ENCODE results near the gene MORN1.

The MORN1 gene

DNA sequence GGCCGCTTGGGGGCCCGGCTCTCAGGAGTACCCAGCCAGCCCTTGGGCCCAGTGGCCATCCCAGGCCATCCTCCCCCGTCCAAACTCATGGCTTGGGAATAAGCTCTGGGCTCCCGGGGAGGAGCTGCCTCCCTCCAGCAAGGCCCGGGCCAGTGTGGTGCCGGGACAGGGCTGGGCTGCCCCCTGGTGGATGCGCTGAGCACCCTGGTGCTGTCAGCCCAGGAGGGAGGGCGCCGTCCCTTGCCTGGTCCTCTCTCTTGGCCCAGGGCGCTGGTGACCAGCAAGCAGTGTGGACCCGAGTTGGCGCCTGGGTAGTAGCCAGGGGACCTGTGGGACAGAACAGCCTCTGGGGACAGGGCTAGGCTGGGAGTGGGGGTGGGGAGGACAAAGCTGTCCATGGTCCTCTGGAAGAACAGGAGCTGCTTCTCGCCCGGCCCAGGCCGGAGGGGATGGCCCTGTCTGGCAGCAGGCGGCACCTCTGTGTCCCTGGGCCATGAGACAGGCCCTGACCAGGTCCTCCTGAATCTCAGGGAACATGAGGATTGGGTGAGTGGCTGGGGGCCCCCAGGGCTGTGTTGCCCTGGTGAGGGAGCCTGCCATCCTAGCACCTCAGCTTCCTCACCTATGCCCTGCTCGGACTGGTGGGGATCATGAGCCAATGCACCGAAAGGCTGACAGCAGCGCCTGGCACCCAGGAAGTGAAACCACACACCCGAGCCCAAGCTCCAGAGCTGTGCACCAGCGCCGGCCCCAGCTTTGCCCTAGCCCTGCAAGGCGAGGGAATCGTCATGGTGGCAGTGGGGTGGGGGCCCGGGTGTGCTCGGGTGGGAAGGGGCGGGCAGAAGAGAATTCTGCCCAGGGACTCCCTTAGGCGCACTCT is 9.4 kb downstream of the MORN1 start:
- no peak overlapping the region for H3K4me3 ChIP-seq (ENCODE audit: low read length)
- no peak for TF ChIP-seq ZNF274 (IDR thresholded peaks at IDR 0.05; ENCODE audit: low read depth, low read length)

DNA sequence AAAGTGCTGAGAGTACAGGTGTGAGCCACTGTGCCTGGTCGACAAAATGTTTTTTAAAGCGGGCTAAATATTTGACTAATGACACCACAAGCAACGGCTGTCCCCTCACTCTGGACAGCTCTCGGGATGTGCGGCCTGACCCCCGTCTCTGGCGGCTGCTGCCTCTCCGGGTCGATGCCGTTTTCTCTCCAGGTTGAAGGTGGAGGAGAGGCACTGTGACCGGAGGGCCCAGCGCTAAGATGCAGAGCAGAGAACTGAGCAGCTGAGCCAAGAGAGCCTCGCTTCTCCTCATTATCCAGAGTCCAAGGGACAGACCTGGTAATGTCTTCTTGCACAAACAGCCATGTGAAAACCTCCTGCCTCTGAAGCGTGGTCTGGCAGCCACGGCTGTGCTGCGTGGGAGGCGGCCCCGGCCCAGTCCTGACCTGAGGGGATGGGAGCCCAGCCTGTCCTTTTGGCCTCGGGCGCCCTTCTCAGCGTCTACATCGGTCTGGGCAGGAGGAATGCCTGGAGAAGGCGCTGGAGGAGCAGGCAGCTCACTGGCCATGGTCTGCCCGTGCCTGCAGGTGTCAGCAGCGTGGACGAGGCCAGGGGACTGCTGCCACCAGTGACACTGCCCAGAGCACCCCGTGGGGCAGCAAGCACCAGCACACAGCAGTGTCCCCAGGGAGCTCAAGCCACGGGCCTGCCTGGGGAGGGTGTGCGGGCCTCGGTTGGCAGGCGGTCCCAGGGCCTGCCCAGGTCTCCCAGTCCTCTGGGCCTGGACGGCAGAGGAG is 10.3 kb downstream of the MORN1 start:
- no peak overlapping the region for H3K4me3 ChIP-seq (ENCODE audit: low read length)
- no peak for TF ChIP-seq ZNF274 (IDR thresholded peaks at IDR 0.05; ENCODE audit: low read depth, low read length)

DNA sequence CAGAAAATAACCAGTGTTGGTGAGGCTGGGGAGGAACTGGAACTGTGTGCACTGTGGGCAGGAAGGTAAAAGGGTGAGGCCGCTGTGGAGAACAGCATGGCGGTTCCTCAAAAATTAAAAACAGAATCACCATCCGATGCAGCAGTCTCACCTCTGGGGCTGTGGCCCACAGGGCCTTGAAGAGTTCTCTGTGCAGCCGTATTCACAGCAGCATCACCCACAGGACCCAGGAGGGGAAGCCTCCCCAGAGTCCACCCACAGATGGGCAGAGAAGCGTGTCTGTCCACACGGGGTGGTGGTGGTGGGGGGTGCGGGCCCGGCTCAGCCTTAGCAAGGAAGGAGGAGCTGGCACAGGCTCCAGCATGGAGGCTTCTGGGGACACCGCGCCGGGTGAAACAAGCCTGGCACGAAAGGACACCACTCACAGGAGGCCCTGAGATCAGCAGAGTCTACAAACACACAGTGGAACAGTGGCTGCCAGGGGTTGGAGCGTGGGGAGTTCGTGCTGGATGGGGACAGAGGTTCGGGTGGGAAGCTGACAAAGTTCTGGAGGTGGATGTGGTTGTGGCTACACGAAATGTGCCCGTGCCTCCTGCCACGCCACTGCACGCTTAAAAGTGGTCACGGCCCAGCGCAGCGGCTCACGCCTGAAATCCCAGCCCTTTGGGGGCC is 11.5 kb downstream of the MORN1 start:
- H3K4me3 ChIP-seq (ENCODE audit: low read length): no peak overlapping the region
- TF ChIP-seq ZNF274 (IDR thresholded peaks at IDR 0.05; ENCODE audit: low read depth, low read length): no peak

DNA sequence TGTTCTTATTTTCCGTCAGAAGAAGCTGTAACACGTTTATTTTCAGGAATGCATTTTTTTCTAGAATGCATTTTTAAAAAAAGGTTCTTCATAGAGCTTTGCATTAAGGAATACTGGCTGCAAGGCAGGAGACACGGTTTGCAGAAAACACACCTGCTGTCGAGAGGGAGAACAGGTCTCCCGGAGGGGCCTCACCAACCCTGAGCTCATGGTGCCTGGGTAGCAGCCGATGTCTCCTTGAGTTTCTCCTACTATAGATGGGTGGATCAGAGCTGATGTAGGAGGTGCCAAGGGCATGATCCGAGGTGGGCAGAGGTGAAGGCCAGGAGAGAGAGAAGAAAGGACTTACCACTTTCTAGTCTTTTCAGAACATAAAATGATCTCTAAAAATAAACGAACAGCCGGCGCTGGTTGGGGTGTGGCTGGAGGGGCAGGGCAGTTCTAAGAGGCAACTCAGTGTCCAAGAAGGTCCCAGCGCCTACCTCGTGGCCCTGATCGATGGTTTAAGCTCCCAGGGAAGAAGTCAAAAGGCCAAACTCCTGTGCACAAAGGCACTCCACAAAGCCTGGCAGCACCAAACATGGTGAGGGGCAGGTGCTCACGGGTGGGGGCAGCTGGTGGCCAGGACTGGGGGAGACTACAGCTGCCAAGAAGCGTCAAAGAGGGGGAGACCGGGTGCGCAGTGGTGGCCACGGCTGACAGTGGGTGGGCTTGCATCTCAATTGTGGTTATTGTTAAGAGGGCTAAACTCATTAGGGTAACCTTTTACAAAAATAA is 12.2 kb downstream of the MORN1 start:
- no peak for TF ChIP-seq ZNF274 (IDR thresholded peaks at IDR 0.05; ENCODE audit: low read depth, low read length)
- H3K4me3 ChIP-seq (ENCODE audit: low read length): no peak overlapping the region

DNA sequence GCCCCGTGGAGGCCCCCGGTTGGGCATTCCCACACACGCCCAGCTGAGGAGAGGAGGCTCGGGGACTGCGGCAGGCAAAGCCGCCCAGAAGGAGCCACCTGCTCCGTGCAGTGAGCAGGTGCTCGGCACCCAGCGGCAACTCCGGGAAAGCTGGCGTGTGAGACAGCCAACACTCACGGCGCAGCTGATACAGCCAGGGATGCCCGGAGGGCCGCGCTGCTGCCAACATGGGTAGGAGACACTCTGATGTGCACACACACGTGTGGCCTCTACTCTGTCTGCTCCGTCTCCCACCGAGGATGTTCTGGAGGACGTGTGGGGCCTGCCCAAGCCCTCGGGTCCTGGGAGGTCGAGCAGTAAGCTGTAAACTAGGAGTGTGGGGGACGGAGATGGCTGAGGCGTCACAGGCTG is 12.9 kb downstream of the MORN1 start:
- TF ChIP-seq ZNF274 (IDR thresholded peaks at IDR 0.05; ENCODE audit: low read depth, low read length): no peak
- no peak overlapping the region for H3K4me3 ChIP-seq (ENCODE audit: low read length)

DNA sequence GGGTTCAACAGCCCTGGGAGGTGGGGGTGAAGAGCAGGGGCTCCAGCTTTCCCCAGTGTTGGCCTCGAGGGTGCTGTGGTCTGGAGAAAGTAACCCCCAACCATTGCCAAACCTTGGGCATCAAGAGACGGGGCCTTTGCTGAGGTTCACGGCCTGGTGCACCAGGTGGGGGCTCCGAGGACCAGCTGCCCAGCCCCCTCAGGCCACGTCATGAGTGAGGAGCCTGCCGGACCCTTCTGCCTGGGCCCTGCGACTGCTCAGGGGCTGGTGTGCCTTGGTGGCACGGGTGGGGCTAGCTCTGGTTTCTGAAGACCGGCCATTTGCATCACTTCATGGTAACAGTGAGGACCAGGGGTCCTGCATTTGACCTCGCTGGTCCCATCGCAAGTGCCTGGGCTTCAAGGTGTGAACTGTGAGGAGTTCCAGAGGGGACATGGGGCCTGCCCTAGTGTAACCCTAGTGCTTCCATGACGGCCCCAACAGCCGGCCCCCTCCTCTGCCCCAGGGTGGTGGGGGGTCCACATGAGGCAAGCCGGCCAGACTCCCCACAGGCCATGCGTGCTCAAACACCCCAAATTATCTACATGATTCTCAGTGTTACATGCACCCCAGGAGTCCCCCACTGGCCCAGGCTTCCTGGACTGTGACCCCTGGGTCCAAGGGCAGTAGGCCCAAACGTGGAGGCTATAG is 13.5 kb downstream of the MORN1 start:
- TF ChIP-seq ZNF274 (IDR thresholded peaks at IDR 0.05; ENCODE audit: low read depth, low read length): no peak
- H3K4me3 ChIP-seq (ENCODE audit: low read length): no peak overlapping the region

DNA sequence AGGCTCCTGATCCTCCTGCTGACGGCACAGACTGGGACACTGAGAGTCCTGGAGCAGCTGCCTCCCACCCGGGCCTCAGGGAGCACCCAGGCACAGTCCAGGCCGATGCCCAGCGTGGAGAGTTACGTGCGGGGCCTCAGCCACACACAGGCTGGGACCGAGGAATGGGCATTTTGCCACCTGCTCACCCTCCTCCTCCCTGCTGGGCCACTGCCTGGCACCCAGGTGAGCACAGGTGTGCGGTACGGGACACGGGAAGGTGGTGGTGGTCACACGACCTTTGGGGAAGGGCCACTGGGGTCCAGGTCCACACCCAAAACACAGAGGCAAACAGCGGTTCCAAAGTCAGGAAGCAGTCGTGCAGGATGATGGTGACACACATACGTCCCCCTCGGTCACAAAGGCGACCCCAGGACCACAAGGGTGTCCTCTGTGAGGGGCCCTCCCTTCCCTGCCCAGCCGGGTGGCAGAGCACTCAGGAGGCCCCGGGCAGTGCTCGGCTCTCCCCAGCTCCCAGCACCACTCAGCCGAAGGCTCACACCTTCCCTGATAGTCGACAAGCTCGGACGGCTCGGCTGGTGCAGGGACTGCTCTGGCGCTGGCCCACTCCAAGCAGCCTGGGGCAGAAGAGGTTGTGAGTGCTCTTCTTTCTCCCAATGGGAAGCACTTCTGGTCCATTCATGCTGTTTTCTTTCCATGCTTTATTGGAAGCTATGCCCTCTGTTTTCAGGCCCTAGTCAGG is 14.3 kb downstream of the MORN1 start:
- H3K4me3 ChIP-seq (ENCODE audit: low read length): no peak overlapping the region
- TF ChIP-seq ZNF274 (IDR thresholded peaks at IDR 0.05; ENCODE audit: low read depth, low read length): no peak

DNA sequence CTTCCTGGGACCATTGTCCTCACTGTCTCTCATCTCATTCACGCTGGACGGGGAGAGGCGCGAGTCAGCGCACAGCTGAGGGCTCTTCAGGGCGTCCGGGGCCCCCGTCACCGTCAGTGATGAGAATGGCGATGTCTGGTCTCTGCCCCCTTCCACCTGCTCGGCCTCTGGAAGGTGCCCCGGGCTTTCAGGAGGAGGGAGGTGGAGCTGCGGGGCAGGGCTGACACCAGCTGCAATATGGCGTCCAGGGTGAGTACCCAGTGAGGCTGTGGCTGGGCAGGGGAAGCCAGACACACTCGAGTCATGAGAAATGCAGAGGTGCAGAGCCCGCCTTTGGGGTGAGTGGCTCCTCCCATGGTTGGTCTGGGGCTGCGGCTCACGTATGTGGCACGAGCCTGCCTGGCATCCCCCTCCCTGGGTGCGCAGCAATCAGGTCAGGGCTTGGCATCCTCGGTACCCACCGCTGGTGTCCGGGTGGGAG is 15.1 kb downstream of the MORN1 start:
- no peak overlapping the region for H3K4me3 ChIP-seq (ENCODE audit: low read length)
- no peak for TF ChIP-seq ZNF274 (IDR thresholded peaks at IDR 0.05; ENCODE audit: low read depth, low read length)

DNA sequence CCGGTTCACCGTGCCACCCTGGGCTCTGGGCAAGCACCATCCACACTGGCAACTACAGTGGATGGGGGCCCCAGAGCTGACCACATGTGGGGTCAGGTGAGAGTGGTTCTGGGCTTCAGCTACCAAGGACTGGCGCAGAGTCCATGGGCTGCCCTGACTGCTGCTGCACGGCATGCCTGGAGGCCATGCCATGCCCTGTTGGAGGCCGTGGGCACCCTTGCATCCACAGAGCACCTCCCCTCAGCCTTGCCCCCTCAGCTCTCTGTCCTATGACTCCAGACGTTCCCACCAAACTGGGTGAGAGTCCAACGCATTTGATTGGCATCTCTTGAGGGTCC is 15.5 kb downstream of the MORN1 start:
- TF ChIP-seq ZNF274 (IDR thresholded peaks at IDR 0.05; ENCODE audit: low read depth, low read length): no peak
- H3K4me3 ChIP-seq (ENCODE audit: low read length): no peak overlapping the region

DNA sequence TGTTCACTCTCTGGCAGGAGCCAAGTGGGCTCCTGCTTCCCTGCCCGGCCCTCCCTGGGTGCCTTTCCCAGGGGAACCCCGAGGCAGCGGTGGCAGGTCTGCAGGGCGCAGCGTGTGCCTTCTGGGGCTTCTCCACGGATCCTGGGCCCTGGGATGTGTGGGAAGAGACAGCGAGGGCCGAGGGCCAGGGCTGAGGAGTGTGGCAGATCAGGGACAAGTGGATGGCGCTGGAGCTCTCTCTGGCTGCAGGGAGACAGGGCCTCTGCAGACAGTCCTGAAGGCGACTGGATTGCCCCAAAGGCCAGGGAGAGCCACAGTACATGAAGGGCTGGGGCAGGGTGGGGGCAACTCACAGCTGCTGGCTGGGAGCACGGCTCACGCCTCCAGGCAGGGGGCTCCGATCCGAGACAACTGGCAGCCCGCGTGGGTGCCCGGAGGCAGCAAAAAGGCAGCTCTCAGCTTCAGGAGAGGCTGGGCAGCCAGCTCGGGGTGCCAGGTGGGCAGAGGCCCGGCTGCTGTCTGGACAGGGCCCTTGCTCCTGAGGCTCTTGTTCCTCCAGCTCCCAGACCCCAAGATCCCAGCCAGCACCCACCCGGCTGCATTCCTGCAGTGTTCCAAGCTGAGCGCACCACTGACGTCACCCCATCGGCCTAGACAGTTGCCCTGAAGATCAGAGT is 16.0 kb downstream of the MORN1 start:
- no peak for TF ChIP-seq ZNF274 (IDR thresholded peaks at IDR 0.05; ENCODE audit: low read depth, low read length)
- no peak overlapping the region for H3K4me3 ChIP-seq (ENCODE audit: low read length)

DNA sequence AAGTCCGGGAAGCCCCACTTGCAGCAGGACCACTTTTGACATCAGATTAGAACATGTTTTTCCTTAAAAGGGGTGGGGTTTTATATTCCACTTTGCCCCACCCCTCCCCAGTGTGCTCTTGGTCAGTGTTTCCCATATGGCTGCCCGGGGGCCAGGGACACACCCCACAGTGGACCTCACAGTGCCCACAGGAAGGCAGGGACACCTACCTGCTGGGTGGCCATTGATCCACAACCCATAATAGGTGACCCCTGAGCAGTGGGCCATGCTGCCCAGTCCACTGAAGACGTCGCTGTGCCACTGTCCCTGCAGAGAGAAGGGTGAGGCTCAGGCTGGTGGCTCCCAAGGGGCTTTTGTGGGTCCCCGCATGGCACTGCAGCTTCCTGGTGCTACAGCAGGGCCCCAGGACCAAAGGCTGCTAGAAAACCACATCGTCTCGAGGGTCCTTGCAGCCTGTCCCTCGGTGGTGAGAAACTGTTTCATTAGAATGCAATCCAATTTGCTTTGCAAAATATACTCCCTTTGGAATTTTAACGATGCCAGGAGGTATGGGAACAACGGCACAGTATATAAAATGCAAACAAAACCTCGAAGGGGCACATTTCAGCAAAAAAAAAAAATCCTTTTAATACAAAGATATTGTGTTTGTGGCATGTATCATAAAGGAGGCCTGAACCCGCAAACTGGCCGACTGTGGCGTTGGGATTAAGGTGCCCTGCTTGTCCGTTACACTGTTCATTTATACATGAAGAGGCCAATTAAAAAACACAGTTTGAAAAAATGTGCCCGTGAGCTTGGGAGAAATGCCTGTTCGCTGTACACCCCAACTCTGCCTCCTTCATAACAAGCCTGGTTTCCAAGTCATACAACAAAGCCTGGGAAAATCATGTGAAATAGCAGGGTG is 16.9 kb downstream of the MORN1 start:
- TF ChIP-seq ZNF274 (IDR thresholded peaks at IDR 0.05; ENCODE audit: low read depth, low read length): no peak
- no peak overlapping the region for H3K4me3 ChIP-seq (ENCODE audit: low read length)
